ENCODE measurements around the gene KRTAP4-5. TPM values are rescaled to one million over a fixed set of nuclear protein-coding genes. Genes with fewer than 3 reads are reported as not detected.
"Not testable (repeated sequence)": the region's sequence is repeated elsewhere in the genome, so short reads cannot be mapped to it uniquely, and the experiment has no call there.

The KRTAP4-5 gene
- polyA plus RNA-seq, 1 donor (not counting 4 experiments of a cell fraction or from before 2014, with no cell fraction given): not detected

DNA sequence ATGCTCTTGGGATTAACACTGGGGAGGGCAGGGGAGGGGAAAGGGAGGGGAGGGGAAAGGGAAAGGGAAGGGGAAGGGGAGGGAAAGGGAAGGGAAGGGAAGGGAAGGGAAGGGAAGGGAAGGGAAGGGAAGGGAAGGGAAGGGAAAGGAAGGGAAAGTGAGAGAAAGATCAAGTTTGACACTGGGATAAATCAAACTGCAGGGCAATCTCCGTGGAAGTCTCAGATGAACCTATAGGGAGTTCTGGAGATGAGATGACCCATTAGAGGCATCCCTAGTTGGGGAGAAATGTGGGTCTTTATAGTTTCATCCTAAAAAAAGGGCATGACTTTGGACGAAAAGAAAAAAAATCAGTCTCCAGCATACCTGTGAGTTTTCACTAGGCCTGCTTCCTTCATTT is 27.9 kb downstream of the KRTAP4-5 start:
- Histone ChIP-seq H3K27ac (ENCODE audit: control insufficient read depth, insufficient read depth, low read length) (no peak overlapping the region), H3K36me3 (ENCODE audit: control insufficient read depth in 2 of 2, extremely low read depth in 1 of 2, insufficient read depth in 2 of 2, low read length in 2 of 2) (no peaks in the 10 kb centered on the region), H3K4me1 (ENCODE audit: control insufficient read depth, extremely low read depth, insufficient read depth, low read length) (peaks cover 12% of the 10 kb centered on the region), H3K9ac (ENCODE audit: control insufficient read depth, extremely low read depth, insufficient read depth, low read length) (no peak overlapping the region), H3K9me3 (ENCODE audit: control insufficient read depth, low read depth, low read length) (no peaks in the 10 kb centered on the region), H3K4me3 (ENCODE audit: control insufficient read depth in 2 of 3, extremely low read depth in 1 of 3, insufficient read depth in 2 of 3, low read depth in 1 of 3, low read length in 3 of 3) (no peak overlapping the region), H3K27me3 (ENCODE audit: control insufficient read depth, extremely low read depth, insufficient read depth, low read length) (no peaks in the 10 kb centered on the region), H3K4me2 (ENCODE audit: control insufficient read depth, extremely low read depth, insufficient read depth, low read depth, low read length) (no peak overlapping the region), H3K9me1 (ENCODE audit: control insufficient read depth, extremely low read depth, insufficient read depth, low read length) (no peaks in the 10 kb centered on the region), H4K20me1 (ENCODE audit: control insufficient read depth, extremely low read depth, insufficient read depth, low read length) (no peaks in the 10 kb centered on the region), H2AFZ (ENCODE audit: control insufficient read depth, low read length) (no peak overlapping the region), H3K79me2 (ENCODE audit: control insufficient read depth, insufficient read depth, low read length) (no peaks in the 10 kb centered on the region)
- DNase-seq (ENCODE audit: low read depth, low spot score): no peak
- dilution Hi-C loops (cut with MboI; ENCODE audit: extremely low pct_ligation_motif_present, low sequenced_read_pairs): no loop called here
- FAIRE-seq: no peak
- TF ChIP-seq, protein P1, sequence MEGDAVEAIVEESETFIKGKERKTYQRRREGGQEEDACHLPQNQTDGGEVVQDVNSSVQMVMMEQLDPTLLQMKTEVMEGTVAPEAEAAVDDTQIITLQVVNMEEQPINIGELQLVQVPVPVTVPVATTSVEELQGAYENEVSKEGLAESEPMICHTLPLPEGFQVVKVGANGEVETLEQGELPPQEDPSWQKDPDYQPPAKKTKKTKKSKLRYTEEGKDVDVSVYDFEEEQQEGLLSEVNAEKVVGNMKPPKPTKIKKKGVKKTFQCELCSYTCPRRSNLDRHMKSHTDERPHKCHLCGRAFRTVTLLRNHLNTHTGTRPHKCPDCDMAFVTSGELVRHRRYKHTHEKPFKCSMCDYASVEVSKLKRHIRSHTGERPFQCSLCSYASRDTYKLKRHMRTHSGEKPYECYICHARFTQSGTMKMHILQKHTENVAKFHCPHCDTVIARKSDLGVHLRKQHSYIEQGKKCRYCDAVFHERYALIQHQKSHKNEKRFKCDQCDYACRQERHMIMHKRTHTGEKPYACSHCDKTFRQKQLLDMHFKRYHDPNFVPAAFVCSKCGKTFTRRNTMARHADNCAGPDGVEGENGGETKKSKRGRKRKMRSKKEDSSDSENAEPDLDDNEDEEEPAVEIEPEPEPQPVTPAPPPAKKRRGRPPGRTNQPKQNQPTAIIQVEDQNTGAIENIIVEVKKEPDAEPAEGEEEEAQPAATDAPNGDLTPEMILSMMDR (optimal IDR thresholded peaks at IDR 0.05 in 1 of 3, IDR thresholded peaks at IDR 0.05 in 1 of 3, conservative IDR thresholded peaks at IDR 0.05 in 1 of 3; ENCODE audit: extremely low read depth in 1 of 3, insufficient read depth in 2 of 3, low read length in 3 of 3): no peak
- TF ChIP-seq EZH2 (IDR thresholded peaks at IDR 0.05; ENCODE audit: low read length): no peak

DNA sequence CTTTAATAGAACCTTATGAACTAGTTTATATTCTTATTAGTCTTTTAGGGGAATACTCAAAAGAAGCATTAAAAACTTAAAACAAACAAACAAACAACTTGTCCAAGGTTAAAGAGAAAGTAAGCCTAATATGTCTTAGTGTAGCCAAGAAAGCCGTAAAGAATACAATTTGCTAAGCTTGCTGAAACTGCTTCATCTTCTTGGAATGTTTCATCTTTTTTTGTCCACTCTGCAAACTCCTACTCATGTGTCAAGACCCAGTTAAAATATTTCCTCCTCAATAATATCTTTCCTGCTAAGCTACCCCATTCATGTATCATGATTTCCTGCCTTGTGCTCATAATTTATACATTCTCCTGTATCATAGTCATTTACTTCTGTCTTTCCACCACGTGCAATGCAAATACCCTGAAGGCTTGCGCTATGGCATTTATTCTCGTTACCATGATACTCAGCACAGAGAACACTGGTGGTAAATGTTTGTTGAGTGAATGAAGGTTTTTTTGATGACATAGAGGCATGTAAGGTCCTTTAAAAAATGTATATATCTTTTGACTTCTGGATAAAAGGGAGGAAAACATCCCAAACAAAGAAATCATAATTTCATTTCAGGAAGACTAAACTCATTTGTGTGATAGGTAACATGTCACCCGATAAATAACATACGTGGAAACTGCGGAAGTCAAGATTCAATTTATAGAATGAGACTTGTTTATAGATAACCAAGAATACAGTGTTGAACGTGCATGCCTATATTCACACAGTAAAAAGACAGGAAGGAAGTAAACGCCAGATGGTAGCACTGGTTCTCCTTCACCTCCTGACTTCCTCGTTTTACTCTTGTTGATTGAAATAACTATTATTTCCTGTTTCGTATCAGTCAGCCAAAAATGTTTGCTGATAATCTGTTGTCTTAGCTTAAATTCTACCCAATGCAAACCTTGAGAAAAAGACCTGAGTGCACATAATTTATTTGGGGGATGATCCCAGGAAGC is 29.6 kb downstream of the KRTAP4-5 start:
- H3K9me3 ChIP-seq (ENCODE audit: control insufficient read depth, low read depth, low read length); H3K4me3 ChIP-seq (ENCODE audit: control insufficient read depth in 2 of 3, extremely low read depth in 1 of 3, insufficient read depth in 2 of 3, low read depth in 1 of 3, low read length in 3 of 3); H3K9me1 ChIP-seq (ENCODE audit: control insufficient read depth, extremely low read depth, insufficient read depth, low read length); DNase-seq (ENCODE audit: low read depth, low spot score); H3K4me2 ChIP-seq (ENCODE audit: control insufficient read depth, extremely low read depth, insufficient read depth, low read depth, low read length); H3K79me2 ChIP-seq (ENCODE audit: control insufficient read depth, insufficient read depth, low read length); H3K9ac ChIP-seq (ENCODE audit: control insufficient read depth, extremely low read depth, insufficient read depth, low read length); H3K27ac ChIP-seq (ENCODE audit: control insufficient read depth, insufficient read depth, low read length); dilution Hi-C loops (cut with MboI; ENCODE audit: extremely low pct_ligation_motif_present, low sequenced_read_pairs); H2AFZ ChIP-seq (ENCODE audit: control insufficient read depth, low read length); H4K20me1 ChIP-seq (ENCODE audit: control insufficient read depth, extremely low read depth, insufficient read depth, low read length); H3K27me3 ChIP-seq (ENCODE audit: control insufficient read depth, extremely low read depth, insufficient read depth, low read length); H3K36me3 ChIP-seq (ENCODE audit: control insufficient read depth in 2 of 2, extremely low read depth in 1 of 2, insufficient read depth in 2 of 2, low read length in 2 of 2): not testable (repeated sequence)
- peak; percentile 89 for FAIRE-seq
- H3K4me1 ChIP-seq (ENCODE audit: control insufficient read depth, extremely low read depth, insufficient read depth, low read length): peaks cover 18% of the 10 kb centered on the region
